HEK293 (cell line): ENCODE data around the gene MACO1.

Experiments
- REPIN1 ChIP-seq: fragments of 450-650 bp; formaldehyde crosslinking; IDR thresholded peaks from 2 replicates; pipeline ENCODE4 v1.5.1; 2017; ENCODE audit warnings: missing biosample characterization, missing genetic modification characterization, low read depth
- SALL2 ChIP-seq: fragments of 450-650 bp; formaldehyde crosslinking; IDR thresholded peaks from 2 replicates; pipeline ENCODE4 v1.5.0; 2017; ENCODE audit warnings: missing biosample characterization, mild to moderate bottlenecking, missing genetic modification characterization, borderline replicate concordance
- ZEB2 ChIP-seq: fragments of 450-650 bp; formaldehyde crosslinking; IDR thresholded peaks from 2 replicates; pipeline ENCODE4 v1.5.1; 2016; ENCODE audit warnings: missing biosample characterization, missing genetic modification characterization
- ZFP3 ChIP-seq: fragments of 450-650 bp; formaldehyde crosslinking; IDR thresholded peaks from 2 replicates; pipeline ENCODE4 v1.5.1; 2016; ENCODE audit warnings: low read depth, missing biosample characterization, missing genetic modification characterization
- ZFP41 ChIP-seq: fragments of 450-650 bp; formaldehyde crosslinking; IDR thresholded peaks from 2 replicates; pipeline ENCODE4 v1.5.1; 2016; ENCODE audit warnings: missing biosample characterization, missing genetic modification characterization, borderline replicate concordance
- ZNF140 ChIP-seq: fragments of 450-650 bp; formaldehyde crosslinking; IDR thresholded peaks from 2 replicates; pipeline ENCODE4 v1.5.1; 2016; ENCODE audit warnings: missing biosample characterization, missing genetic modification characterization
- ZNF155 ChIP-seq: fragments of 450-650 bp; formaldehyde crosslinking; IDR thresholded peaks from 2 replicates; pipeline ENCODE4 v1.5.1; 2016; ENCODE audit warnings: missing biosample characterization, missing genetic modification characterization
- ZNF202 ChIP-seq: fragments of 450-650 bp; formaldehyde crosslinking; IDR thresholded peaks from 2 replicates; pipeline ENCODE4 v1.5.1; 2016; ENCODE audit warnings: missing biosample characterization, missing genetic modification characterization, borderline replicate concordance
- ZNF23 ChIP-seq: fragments of 450-650 bp; formaldehyde crosslinking; IDR thresholded peaks from 2 replicates; pipeline ENCODE4 v1.5.1; 2016; ENCODE audit warnings: missing biosample characterization, missing genetic modification characterization, borderline replicate concordance
- ZNF571 ChIP-seq: fragments of 450-650 bp; formaldehyde crosslinking; IDR thresholded peaks from 2 replicates; pipeline ENCODE4 v1.5.0; 2017; ENCODE audit warnings: missing biosample characterization, missing genetic modification characterization
- TF ChIP-seq, protein P1 (sequence below): fragments of 450-650 bp; formaldehyde crosslinking; IDR thresholded peaks from 2 replicates; pipeline ENCODE4 v1.5.1; 2016; ENCODE audit warnings: missing biosample characterization, missing genetic modification characterization, low read depth
- TF ChIP-seq, protein P2 (sequence below): fragments of 450-650 bp; formaldehyde crosslinking; IDR thresholded peaks from 2 replicates; pipeline ENCODE4 v1.5.1; 2016; ENCODE audit warnings: missing biosample characterization, missing genetic modification characterization, low read depth
- TF ChIP-seq, protein P3 (sequence below): fragments of 450-650 bp; formaldehyde crosslinking; IDR thresholded peaks from 2 replicates; pipeline ENCODE4 v1.5.1; 2016; ENCODE audit warnings: missing biosample characterization, missing genetic modification characterization

DNA sequence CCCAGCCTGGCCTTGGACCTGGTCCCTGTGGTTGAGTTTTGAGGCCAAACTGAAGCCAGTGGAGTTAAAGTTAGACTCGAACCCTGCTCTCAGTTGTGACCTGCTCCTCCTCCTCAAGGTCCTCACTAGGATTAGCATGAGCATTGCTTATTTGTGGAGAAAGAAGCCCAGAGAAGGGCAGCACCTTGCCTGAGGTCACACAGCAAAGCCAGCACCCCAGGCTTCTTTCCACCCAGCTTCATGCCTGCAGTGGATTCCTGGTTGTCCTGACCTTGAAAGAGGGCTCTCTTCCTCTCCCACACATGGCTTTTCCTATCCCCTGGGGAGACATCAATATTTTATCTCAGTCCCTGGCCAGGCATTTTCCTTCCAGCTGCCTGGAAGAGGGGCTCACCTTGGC lies 115.5 kb downstream of the MACO1 start:
- TF ChIP-seq ZNF23 (no peak), ZFP3 (tag by site-specific recombination) (no peak), SALL2 (no peak), REPIN1 (tag by site-specific recombination) (no peak), ZNF155 (no peak), ZEB2 (tag by site-specific recombination) (no peak), ZNF571 (tag by site-specific recombination) (no peak), ZFP41 (tag by site-specific recombination) (no peak), ZNF202 (tag by site-specific recombination) (no peak), ZNF140 (no peak)
- TF ChIP-seq, protein P1, sequence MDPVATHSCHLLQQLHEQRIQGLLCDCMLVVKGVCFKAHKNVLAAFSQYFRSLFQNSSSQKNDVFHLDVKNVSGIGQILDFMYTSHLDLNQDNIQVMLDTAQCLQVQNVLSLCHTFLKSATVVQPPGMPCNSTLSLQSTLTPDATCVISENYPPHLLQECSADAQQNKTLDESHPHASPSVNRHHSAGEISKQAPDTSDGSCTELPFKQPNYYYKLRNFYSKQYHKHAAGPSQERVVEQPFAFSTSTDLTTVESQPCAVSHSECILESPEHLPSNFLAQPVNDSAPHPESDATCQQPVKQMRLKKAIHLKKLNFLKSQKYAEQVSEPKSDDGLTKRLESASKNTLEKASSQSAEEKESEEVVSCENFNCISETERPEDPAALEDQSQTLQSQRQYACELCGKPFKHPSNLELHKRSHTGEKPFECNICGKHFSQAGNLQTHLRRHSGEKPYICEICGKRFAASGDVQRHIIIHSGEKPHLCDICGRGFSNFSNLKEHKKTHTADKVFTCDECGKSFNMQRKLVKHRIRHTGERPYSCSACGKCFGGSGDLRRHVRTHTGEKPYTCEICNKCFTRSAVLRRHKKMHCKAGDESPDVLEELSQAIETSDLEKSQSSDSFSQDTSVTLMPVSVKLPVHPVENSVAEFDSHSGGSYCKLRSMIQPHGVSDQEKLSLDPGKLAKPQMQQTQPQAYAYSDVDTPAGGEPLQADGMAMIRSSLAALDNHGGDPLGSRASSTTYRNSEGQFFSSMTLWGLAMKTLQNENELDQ (tag by site-specific recombination) = no peak
- TF ChIP-seq, protein P2, sequence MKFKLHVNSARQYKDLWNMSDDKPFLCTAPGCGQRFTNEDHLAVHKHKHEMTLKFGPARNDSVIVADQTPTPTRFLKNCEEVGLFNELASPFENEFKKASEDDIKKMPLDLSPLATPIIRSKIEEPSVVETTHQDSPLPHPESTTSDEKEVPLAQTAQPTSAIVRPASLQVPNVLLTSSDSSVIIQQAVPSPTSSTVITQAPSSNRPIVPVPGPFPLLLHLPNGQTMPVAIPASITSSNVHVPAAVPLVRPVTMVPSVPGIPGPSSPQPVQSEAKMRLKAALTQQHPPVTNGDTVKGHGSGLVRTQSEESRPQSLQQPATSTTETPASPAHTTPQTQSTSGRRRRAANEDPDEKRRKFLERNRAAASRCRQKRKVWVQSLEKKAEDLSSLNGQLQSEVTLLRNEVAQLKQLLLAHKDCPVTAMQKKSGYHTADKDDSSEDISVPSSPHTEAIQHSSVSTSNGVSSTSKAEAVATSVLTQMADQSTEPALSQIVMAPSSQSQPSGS (tag by site-specific recombination) = no peak
- TF ChIP-seq, protein P3, sequence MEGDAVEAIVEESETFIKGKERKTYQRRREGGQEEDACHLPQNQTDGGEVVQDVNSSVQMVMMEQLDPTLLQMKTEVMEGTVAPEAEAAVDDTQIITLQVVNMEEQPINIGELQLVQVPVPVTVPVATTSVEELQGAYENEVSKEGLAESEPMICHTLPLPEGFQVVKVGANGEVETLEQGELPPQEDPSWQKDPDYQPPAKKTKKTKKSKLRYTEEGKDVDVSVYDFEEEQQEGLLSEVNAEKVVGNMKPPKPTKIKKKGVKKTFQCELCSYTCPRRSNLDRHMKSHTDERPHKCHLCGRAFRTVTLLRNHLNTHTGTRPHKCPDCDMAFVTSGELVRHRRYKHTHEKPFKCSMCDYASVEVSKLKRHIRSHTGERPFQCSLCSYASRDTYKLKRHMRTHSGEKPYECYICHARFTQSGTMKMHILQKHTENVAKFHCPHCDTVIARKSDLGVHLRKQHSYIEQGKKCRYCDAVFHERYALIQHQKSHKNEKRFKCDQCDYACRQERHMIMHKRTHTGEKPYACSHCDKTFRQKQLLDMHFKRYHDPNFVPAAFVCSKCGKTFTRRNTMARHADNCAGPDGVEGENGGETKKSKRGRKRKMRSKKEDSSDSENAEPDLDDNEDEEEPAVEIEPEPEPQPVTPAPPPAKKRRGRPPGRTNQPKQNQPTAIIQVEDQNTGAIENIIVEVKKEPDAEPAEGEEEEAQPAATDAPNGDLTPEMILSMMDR = no peak
